ENCODE data around the gene GMNC.

GMNC gene

DNA sequence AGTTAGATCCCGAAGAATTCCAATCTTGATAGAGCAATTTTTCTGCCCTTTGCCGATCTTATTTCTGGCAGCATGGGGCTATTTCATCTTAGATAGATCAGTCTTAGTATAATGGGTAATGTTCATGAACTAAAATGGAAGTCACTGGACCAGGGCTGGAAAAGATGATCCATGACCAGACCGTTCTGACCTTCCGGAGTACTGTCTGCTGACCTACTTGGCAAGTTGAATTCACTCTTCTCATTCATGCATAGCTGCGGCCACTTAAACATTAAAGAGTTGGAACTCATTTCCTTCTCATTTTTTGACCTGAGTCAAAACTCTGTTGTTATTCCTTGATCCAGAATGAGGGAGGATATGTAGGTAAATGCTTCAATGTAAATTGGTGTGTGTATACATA is 32.5 kb downstream of the GMNC start:
- H3K79me2 ChIP-seq (ENCODE audit: insufficient read depth, low read length) = no peaks in the 10 kb centered on the region
- no peaks in the 10 kb centered on the region for H3F3A ChIP-seq (ENCODE audit: low read depth)
- H3K27me3 ChIP-seq (ENCODE audit: insufficient read depth, low read length, poor library complexity, severe bottlenecking) = no peaks in the 10 kb centered on the region
- no peaks in the 10 kb centered on the region for H3K4me1 ChIP-seq (ENCODE audit: insufficient read depth, low read length, poor library complexity, severe bottlenecking)
- no peaks in the 10 kb centered on the region for H4K20me1 ChIP-seq (ENCODE audit: insufficient read depth, low read length, poor library complexity, severe bottlenecking)
- no peak overlapping the region for H2AFZ ChIP-seq (ENCODE audit: low read length)
- H3K9me3 ChIP-seq (ENCODE audit: insufficient read depth, low read depth, low read length) = no peaks in the 10 kb centered on the region
- H3K9me2 ChIP-seq (replicated peaks; ENCODE audit: low read depth, low read length) = no peaks in the 10 kb centered on the region
- no peak overlapping the region for H3K4me2 ChIP-seq (ENCODE audit: low read depth, low read length, poor library complexity, severe bottlenecking)
- H3K9ac ChIP-seq (ENCODE audit: low read depth, low read length, poor library complexity, severe bottlenecking) = no peak overlapping the region
- no peak overlapping the region for H3K4me3 ChIP-seq (ENCODE audit: low read length, poor library complexity, severe bottlenecking)
- no peaks in the 10 kb centered on the region for H3K36me3 ChIP-seq (ENCODE audit: insufficient read depth, low read length)
- TF ChIP-seq, protein P1, sequence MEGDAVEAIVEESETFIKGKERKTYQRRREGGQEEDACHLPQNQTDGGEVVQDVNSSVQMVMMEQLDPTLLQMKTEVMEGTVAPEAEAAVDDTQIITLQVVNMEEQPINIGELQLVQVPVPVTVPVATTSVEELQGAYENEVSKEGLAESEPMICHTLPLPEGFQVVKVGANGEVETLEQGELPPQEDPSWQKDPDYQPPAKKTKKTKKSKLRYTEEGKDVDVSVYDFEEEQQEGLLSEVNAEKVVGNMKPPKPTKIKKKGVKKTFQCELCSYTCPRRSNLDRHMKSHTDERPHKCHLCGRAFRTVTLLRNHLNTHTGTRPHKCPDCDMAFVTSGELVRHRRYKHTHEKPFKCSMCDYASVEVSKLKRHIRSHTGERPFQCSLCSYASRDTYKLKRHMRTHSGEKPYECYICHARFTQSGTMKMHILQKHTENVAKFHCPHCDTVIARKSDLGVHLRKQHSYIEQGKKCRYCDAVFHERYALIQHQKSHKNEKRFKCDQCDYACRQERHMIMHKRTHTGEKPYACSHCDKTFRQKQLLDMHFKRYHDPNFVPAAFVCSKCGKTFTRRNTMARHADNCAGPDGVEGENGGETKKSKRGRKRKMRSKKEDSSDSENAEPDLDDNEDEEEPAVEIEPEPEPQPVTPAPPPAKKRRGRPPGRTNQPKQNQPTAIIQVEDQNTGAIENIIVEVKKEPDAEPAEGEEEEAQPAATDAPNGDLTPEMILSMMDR (conservative IDR thresholded peaks at IDR 0.05; ENCODE audit: low read length) = no peak
- no peak for TF ChIP-seq EZH2phosphoT487 (IDR thresholded peaks at IDR 0.05; ENCODE audit: borderline replicate concordance)

DNA sequence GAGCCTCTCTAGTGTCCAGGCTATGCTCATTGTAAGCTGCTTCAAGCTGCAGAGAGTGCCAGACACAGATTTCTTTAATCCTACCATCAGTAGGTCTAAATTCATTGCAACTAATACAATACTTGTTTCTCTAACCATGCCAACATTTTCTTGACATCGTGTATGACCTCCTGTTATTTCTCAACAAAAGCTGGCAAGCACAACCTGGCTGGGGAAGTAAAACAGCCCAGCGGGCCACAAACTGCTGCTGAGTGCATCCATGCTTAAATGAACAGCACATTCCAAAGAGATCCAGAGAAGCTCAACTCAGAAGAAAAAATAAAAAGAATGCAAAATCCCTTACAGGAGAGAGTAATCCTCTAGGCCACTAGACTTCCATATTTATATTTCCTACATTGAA is 36.5 kb downstream of the GMNC start:
- TF ChIP-seq EZH2phosphoT487 (IDR thresholded peaks at IDR 0.05; ENCODE audit: borderline replicate concordance) = no peak
- TF ChIP-seq, protein P1 (conservative IDR thresholded peaks at IDR 0.05; ENCODE audit: low read length) = no peak
- Histone ChIP-seq H3K4me1 (ENCODE audit: insufficient read depth, low read length, poor library complexity, severe bottlenecking) (no peaks in the 10 kb centered on the region), H3K9ac (ENCODE audit: low read depth, low read length, poor library complexity, severe bottlenecking) (no peak overlapping the region), H4K20me1 (ENCODE audit: insufficient read depth, low read length, poor library complexity, severe bottlenecking) (no peaks in the 10 kb centered on the region), H3K36me3 (ENCODE audit: insufficient read depth, low read length) (no peaks in the 10 kb centered on the region), H3K27me3 (ENCODE audit: insufficient read depth, low read length, poor library complexity, severe bottlenecking) (no peaks in the 10 kb centered on the region), H3K9me3 (ENCODE audit: insufficient read depth, low read depth, low read length) (no peaks in the 10 kb centered on the region), H3F3A (ENCODE audit: low read depth) (no peaks in the 10 kb centered on the region), H2AFZ (ENCODE audit: low read length) (no peak overlapping the region), H3K4me3 (ENCODE audit: low read length, poor library complexity, severe bottlenecking) (no peak overlapping the region), H3K9me2 (replicated peaks; ENCODE audit: low read depth, low read length) (no peaks in the 10 kb centered on the region), H3K4me2 (ENCODE audit: low read depth, low read length, poor library complexity, severe bottlenecking) (no peak overlapping the region), H3K79me2 (ENCODE audit: insufficient read depth, low read length) (no peaks in the 10 kb centered on the region)

DNA sequence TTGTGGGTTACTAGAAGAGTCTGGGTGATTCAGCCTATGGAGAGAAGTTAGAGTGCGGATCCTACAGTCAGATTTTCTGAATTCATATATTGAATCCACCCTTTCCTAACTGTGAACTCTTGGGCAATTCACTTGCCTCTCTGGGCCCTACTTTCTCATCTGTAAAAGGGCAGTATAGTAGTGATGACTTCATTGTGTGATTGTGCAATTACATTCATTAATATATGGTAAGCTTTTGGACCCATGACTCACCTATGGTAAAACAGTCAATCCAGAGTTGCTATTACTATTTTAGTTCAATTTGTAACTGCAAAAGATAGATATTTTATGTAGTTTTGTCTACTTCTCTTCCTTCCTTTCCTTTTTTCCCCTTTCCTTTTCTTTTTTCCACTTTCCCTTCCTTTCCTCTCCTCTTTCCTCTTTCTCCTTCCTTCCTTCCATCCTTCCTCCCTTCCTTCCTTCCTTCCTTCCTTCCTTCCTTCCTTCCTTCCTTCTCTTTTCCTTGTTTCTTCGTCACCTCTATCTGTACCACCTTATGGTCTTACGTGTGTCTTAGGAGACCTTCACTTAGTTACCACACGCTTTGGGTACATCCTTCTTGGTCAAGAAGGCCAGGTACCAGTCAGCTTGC is 37.0 kb downstream of the GMNC start:
- no peaks in the 10 kb centered on the region for H3F3A ChIP-seq (ENCODE audit: low read depth)
- H3K79me2 ChIP-seq (ENCODE audit: insufficient read depth, low read length) = no peaks in the 10 kb centered on the region
- no peaks in the 10 kb centered on the region for H3K27me3 ChIP-seq (ENCODE audit: insufficient read depth, low read length, poor library complexity, severe bottlenecking)
- no peak overlapping the region for H3K4me3 ChIP-seq (ENCODE audit: low read length, poor library complexity, severe bottlenecking)
- no peak overlapping the region for H2AFZ ChIP-seq (ENCODE audit: low read length)
- TF ChIP-seq EZH2phosphoT487 (IDR thresholded peaks at IDR 0.05; ENCODE audit: borderline replicate concordance) = no peak
- TF ChIP-seq, protein P1 (conservative IDR thresholded peaks at IDR 0.05; ENCODE audit: low read length) = no peak
- no peaks in the 10 kb centered on the region for H3K4me1 ChIP-seq (ENCODE audit: insufficient read depth, low read length, poor library complexity, severe bottlenecking)
- no peaks in the 10 kb centered on the region for H4K20me1 ChIP-seq (ENCODE audit: insufficient read depth, low read length, poor library complexity, severe bottlenecking)
- no peaks in the 10 kb centered on the region; the same call in 1 of the 2 replicates for H3K9me2 ChIP-seq (replicated peaks; ENCODE audit: low read depth, low read length)
- H3K4me2 ChIP-seq (ENCODE audit: low read depth, low read length, poor library complexity, severe bottlenecking) = no peak overlapping the region
- no peaks in the 10 kb centered on the region for H3K36me3 ChIP-seq (ENCODE audit: insufficient read depth, low read length)
- no peaks in the 10 kb centered on the region for H3K9me3 ChIP-seq (ENCODE audit: insufficient read depth, low read depth, low read length)
- H3K9ac ChIP-seq (ENCODE audit: low read depth, low read length, poor library complexity, severe bottlenecking) = no peak overlapping the region

Data from Loucy (cell line).